ENCODE results near the gene A4GNT.

A4GNT gene

DNA sequence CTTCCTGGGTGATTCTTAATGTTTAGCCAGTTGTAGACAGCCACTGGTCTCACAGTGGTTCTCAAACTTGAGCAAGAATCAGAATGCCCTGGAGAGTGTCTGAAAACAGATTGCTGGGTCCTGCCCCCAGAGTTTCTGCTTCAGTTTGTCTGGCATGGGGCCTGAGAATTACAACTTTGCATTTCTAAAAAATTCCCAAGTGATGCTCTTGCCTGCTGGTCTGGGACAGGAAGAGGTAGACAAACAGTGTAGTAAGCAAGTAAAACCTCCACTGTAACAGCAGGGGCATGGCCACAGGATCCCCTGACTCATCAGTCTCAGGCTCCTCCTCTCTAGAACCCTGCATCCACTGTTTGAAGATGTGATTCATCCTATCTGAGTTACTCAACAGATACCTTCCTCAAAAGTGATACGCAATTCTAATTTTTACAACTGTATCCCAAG, 53.3 kb downstream of the A4GNT start:
- DNase-seq (ENCODE audit: low read depth in 2 of 2), result no peak

DNA sequence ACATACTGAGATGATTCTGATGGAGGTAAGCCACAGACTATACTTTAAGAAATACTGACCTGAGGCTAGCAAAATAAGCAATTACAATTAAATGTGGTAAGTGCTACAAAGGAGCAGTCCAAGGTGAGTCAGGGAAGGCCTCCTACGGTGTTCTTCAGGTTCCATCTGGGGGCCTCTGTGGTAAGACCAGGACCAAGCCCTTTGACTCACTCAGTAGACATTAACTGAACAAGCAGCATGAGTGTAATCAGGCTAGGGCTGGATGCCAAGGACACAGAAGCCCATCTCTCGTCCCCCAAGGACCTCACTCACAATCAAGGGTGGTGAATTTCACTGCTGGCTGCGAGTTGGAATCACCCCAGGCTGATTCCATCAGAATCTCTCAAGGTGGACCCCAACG, 54.1 kb downstream of the A4GNT start:
- DNase-seq (ENCODE audit: low read depth in 2 of 2), result no peak
